ENCODE results near the gene KIF26B.
"Not testable (repeated sequence)": the region's sequence is repeated elsewhere in the genome, so short reads cannot be mapped to it uniquely, and the experiment has no call there.

Gene KIF26B

GRCh38 chr1:245154429-245155271 is at the start of gene KIF26B:
Gene KIF26B, plus strand, starts transcription at chr1:245154985. Its CDS starts 440 bp downstream, at chr1:245155425.
- no peak for DNase-seq (ENCODE audit: low read depth in 2 of 2)

DNA sequence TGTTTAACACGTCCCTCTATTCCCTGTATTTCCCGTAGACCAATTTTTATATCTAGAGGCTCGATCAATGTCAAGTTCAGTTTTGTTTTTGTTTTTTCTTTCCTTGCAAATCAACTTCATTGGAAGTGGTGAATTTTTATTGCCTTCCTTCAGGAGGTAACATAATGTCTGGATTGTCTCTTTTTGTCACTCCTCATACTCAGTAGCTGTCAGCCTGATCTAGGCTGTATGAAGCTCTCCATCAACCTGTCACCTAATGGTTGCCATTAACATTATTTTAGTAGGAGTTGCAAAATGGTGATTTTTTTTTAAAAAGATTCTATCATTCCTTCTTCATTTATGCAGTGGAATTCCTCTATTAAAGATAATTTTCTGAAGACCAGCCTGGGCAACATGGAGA is 49.7 kb upstream of the KIF26B start:
- no peak for DNase-seq (ENCODE audit: low read depth in 2 of 2)

- DNase-seq (ENCODE audit: low read depth in 2 of 2): no peak
Measured at GRCh38 chr1:245105815-245106410, 48.9 kb upstream of the KIF26B start.

- DNase-seq (ENCODE audit: low read depth in 2 of 2): no peak
Measured at GRCh38 chr1:245107776-245108114, 47.0 kb upstream of the KIF26B start.

DNA sequence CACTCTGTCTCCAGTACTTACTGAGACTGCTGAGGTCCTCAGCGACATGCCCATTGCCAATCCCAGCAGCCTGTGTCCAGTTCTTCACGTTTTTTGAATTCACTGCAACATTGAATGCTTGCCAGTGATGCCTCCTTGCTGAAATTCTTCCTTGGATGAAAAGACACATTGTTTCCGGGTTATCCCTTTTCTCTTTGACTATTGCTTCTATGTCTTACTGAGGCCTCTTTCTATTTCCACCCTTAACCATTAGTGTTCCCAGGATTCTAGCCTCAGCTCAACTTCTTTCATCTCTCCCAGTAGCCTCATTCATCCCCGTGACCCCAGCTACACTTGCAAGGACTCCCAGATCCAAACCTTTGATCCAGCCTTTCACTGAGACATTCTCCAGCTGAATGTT is 46.5 kb upstream of the KIF26B start:
- no peak for DNase-seq (ENCODE audit: low read depth in 2 of 2)

- DNase-seq (ENCODE audit: low read depth in 2 of 2): no peak
Measured at GRCh38 chr1:245108909-245109308, 45.9 kb upstream of the KIF26B start.

DNA sequence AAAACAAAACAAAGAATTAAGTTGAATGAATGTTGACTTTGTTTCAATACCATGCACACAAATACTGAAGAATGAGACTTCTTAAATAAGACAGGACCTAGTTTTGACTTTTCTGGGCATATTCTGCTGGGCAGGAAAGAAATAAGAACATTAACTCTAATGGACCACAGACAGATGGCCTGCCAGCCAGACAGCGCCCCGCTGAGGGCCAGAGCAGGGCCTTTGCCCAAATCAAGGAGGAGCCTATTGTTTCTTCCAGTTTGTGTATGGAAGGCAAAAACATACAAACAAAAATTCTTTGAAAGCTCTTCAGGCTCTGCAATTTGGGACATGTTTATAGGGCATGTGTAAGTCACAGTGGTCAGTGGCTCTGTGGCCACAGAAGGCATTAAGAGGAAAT is 44.4 kb upstream of the KIF26B start:
- DNase-seq (ENCODE audit: low read depth in 2 of 2): no peak

- DNase-seq (ENCODE audit: low read depth in 2 of 2): no peak
Measured at GRCh38 chr1:245111073-245111472, 43.7 kb upstream of the KIF26B start.

DNA sequence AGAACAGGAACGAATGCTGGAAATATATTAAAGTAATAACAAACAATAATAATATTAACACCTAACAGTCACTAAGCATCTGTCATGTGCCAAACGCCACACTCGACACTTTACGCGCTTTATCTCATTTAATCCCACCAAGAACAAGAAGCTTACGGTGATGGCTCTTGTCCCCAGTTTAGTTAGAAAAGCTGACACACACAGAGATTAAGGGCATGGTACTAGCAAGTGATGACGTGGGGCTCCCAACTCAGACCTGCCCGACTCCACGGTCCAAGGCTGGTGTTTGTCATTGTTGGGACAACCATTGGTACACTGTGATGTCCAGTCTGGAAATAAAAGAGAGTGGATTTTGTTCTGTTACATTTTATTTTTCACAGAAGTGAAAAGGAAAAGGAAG is 41.1 kb upstream of the KIF26B start:
- no peak for DNase-seq (ENCODE audit: low read depth in 2 of 2)

DNA sequence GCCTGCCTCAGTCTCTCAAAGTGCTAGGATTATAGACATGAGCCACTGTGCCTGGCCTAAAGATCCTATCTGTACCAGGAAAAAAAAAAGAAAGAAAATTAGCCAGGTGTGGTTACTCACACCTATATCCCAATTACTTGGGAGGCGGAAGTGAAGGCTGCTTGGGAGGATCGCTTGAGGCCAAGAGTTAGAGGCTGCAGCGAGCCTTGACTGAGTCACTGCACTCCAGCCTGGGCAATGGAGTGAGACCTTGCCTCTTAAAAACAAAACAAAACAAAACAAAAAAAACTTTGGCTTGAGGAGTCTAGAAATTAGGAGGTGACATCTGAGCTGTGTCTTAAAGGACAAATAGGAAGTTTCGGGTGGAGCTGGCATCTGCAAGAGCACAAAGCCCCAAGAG is 38.7 kb upstream of the KIF26B start:
- DNase-seq (ENCODE audit: low read depth in 2 of 2): no peak

DNA sequence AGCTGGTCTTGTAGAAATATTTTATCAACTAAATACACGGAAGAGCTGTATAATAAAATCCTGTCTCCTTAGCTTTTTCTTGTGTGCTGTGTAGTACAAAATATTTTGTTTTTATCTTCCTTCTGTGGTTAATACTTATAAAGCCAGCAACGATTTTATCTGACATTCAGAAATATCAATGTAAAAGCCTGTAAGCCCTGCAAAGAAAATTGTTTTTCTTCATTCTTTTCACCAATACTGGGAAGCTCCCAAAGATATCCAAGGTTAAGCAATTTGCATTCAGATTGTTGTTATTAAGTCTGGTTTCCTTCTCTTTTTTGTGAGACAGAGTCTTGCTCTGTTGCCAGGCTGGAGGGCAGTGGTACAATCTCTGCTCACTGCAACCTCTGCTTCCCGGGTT is 38.0 kb upstream of the KIF26B start:
- no peak for DNase-seq (ENCODE audit: low read depth in 2 of 2)

- DNase-seq (ENCODE audit: low read depth in 2 of 2): no peak
Measured at GRCh38 chr1:245118066-245118465, 36.7 kb upstream of the KIF26B start.

DNA sequence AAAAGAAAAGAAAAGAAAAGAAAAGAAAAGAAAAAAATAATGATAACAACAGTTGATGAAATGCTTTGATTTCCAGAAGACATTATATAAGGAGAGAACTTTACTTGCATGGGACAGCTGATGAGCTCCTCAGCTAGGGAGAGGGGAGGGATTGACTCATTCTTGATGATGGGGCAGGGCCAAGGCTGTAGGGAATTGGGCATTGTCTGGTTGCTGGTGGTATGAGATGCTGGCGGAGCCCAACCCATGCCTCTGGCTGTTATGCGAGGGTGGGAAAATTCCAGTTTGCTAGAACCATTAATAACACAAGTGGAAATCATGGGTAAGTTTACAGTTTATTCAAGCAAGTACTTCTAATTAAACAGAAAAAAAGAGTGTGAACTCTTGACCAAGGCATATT is 36.0 kb upstream of the KIF26B start:
- no peak for DNase-seq (ENCODE audit: low read depth in 2 of 2)

DNA sequence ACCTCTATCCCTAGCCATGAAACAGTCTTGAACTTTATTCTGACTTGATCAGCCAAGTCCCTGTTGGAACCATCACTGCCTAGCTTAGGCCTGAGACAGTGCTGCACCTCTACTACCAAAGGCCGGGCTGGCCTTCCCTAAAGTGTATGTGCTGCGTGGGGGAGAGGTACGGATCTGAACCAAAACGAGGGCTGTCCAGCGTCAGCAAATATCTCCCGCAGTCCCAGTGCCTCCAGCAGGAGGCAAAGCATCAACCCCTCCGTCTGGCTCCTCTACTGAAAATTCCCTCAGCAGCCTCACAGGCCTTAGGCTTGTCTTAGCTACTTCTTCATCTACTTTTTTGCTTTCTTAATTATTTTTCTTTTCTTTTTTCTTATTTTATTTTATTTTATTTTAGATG is 33.3 kb upstream of the KIF26B start:
- no peak for DNase-seq (ENCODE audit: low read depth in 2 of 2)

GRCh38 chr1:245124241-245124640 is 30.5 kb upstream of the KIF26B start:
- no peak for DNase-seq (ENCODE audit: low read depth in 2 of 2)

GRCh38 chr1:245124644-245125043 is 30.1 kb upstream of the KIF26B start:
- no peak for DNase-seq (ENCODE audit: low read depth in 2 of 2)

GRCh38 chr1:245126530-245126929 is 28.3 kb upstream of the KIF26B start:
- DNase-seq (ENCODE audit: low read depth in 2 of 2): no peak

GRCh38 chr1:245128381-245129101 is 26.2 kb upstream of the KIF26B start:
- no peak for DNase-seq (ENCODE audit: low read depth in 2 of 2)

- no peak for DNase-seq (ENCODE audit: low read depth in 2 of 2)
Measured at GRCh38 chr1:245129319-245130240, 25.2 kb upstream of the KIF26B start.

GRCh38 chr1:245130281-245131025 is 24.3 kb upstream of the KIF26B start:
- DNase-seq (ENCODE audit: low read depth in 2 of 2): not testable (repeated sequence)

DNA sequence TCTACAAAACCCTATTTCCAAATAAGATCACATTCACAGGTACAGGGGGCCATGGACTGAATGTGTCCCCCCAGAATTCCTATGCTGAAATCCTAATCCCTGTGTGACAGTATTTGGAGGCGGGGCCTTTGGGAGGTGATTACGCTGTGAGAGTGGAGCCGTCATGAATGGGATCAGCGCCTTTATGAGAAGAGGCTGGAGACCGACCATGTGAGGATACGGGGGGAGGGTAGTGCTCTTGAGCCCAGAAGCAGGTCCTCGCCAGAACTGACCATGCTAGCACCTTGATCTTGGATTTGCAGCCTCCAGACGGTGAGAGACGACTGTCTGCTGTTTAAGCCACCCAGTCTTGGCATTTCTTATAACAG is 23.8 kb upstream of the KIF26B start:
- no peak for DNase-seq (ENCODE audit: low read depth in 2 of 2)
